Fibroblast of skin of right biceps (primary cell): ENCODE data around the gene THRSP.
"Not testable (repeated sequence)": the region's sequence is repeated elsewhere in the genome, so short reads cannot be mapped to it uniquely, and the experiment has no call there.

Experiments used
- DNase-seq: peaks from one replicate; pipeline ENCODE4 v3.0.0-alpha.2; 2013

Gene THRSP

GRCh38 chr11:78039391-78039918, 24.2 kb upstream of the THRSP start:
- DNase-seq, result no peak

- DNase-seq, result peak; percentile 93
Measured at GRCh38 chr11:78039919-78040671, 23.6 kb upstream of the THRSP start.

GRCh38 chr11:78040691-78041379, 22.8 kb upstream of the THRSP start:
- DNase-seq, result peak; percentile 31

- DNase-seq, result not testable (repeated sequence)
Measured at GRCh38 chr11:78041380-78041719, 22.3 kb upstream of the THRSP start.

GRCh38 chr11:78041843-78042440, 21.7 kb upstream of the THRSP start:
- no peak for DNase-seq

GRCh38 chr11:78044706-78045105, 19.0 kb upstream of the THRSP start:
- DNase-seq, result no peak

- DNase-seq, result peak; percentile 66
Measured at GRCh38 chr11:78045851-78046485, 17.7 kb upstream of the THRSP start.

GRCh38 chr11:78046486-78046854, 17.2 kb upstream of the THRSP start:
- DNase-seq, result no peak

GRCh38 chr11:78048561-78048960, 15.1 kb upstream of the THRSP start:
- DNase-seq, result no peak

- DNase-seq, result no peak
Measured at GRCh38 chr11:78049348-78049747, 14.3 kb upstream of the THRSP start.

GRCh38 chr11:78050964-78051831, 12.5 kb upstream of the THRSP start:
- DNase-seq, result peak; percentile 81

GRCh38 chr11:78054971-78055370, 8.7 kb upstream of the THRSP start:
- no peak for DNase-seq

GRCh38 chr11:78056093-78056492, 7.6 kb upstream of the THRSP start:
- no peak for DNase-seq

GRCh38 chr11:78057462-78058055, 6.1 kb upstream of the THRSP start:
- DNase-seq, result no peak

- DNase-seq, result not testable (repeated sequence)
Measured at GRCh38 chr11:78059749-78060328, 3.8 kb upstream of the THRSP start.

GRCh38 chr11:78060533-78060932, 3.1 kb upstream of the THRSP start:
- DNase-seq, result no peak

- DNase-seq, result no peak
Measured at GRCh38 chr11:78061088-78061920, 2.4 kb upstream of the THRSP start.

GRCh38 chr11:78061921-78062311, 1.7 kb upstream of the THRSP start:
- DNase-seq, result no peak

GRCh38 chr11:78062671-78063070, 990 bp upstream of the THRSP start:
- DNase-seq, result no peak

- DNase-seq, result no peak
Measured at GRCh38 chr11:78065203-78065602, 1.5 kb downstream of the THRSP start.

GRCh38 chr11:78066471-78066870, 2.8 kb downstream of the THRSP start:
- no peak for DNase-seq
